CD4-positive, alpha-beta T cell (primary cell): ENCODE data around the gene SGSM1. TPM values are rescaled to one million over a fixed set of nuclear protein-coding genes. Genes with fewer than 3 reads are reported as not detected.
A peak's percentile ranks its signal among the peaks of the same experiment; 100 is the strongest.

Experiments used
- ATAC-seq: fragments of 200-7000 bp; cut with Tn5 transposase; one replicate; pipeline ENCODE4 v1.10.0; 2022; ENCODE audit warnings: mild to moderate bottlenecking; ENCODE audit not compliant: poor library complexity
- CTCF ChIA-PET: fragments of 350-600 bp; sonication (Branson Sonifier 250); formaldehyde crosslinking; loops from one replicate; lab custom pipeline; 2021; ENCODE audit warnings: antibody characterized with exemption, inconsistent platforms; lab: Charles Lee
- POLR2A ChIA-PET: fragments of 350-600 bp; sonication (Branson Sonifier 250); formaldehyde crosslinking; loops from one replicate; lab custom pipeline; 2021; ENCODE audit warnings: antibody characterized with exemption, inconsistent platforms; lab: Charles Lee
- DNase-seq, 14 experiments: peaks; one replicate each; pipeline ENCODE4 v3.0.0-alpha.2; 2013 to 2020; ENCODE audit warnings: mixed read lengths in 2 of 14
- H3K27ac ChIP-seq, 2 donors: one replicate each; pipeline versions ENCODE4 v1.5.1 to v1.7.0; 2013; ENCODE audit warnings: low read length in 2 of 2, low read depth in 1 of 2, mild to moderate bottlenecking in 1 of 2
- H3K27me3 ChIP-seq, 2 experiments: 1 replicate in 1 of 2; 2 replicates in 1 of 2; pipeline versions ENCODE4 v1.6.1 to v1.7.0; 2013; ENCODE audit warnings: low read length in 2 of 2, control low read depth in 1 of 2, mild to moderate bottlenecking in 1 of 2, moderate library complexity in 1 of 2; ENCODE audit not compliant: insufficient read depth in 2 of 2, control insufficient read depth in 1 of 2
- H3K36me3 ChIP-seq: one replicate; pipeline ENCODE4 v1.6.1; 2013; ENCODE audit warnings: low read length, control low read depth; ENCODE audit not compliant: insufficient read depth
- H3K4me1 ChIP-seq: one replicate; pipeline ENCODE4 v1.6.1; 2013; ENCODE audit warnings: low read length, control low read depth; ENCODE audit not compliant: insufficient read depth
- H3K4me3 ChIP-seq: one replicate; pipeline ENCODE4 v1.5.1; 2013; ENCODE audit warnings: mild to moderate bottlenecking, low read length, moderate library complexity
- H3K9me3 ChIP-seq, 2 experiments: 1 replicate in 1 of 2; 2 replicates in 1 of 2; pipeline versions ENCODE4 v1.6.1 to v1.7.0; 2013; ENCODE audit warnings: low read length in 2 of 2, mild to moderate bottlenecking in 2 of 2, control low read depth in 1 of 2, moderate library complexity in 1 of 2; ENCODE audit not compliant: control insufficient read depth in 1 of 2, insufficient read depth in 1 of 2
- H3K27ac Mint-ChIP-seq: one replicate; pipeline ENCODE4 v1.8.0; 2020; ENCODE audit warnings: mixed read lengths
- H3K27me3 Mint-ChIP-seq: one replicate; pipeline ENCODE4 v1.8.0; 2021; ENCODE audit warnings: mixed read lengths
- H3K36me3 Mint-ChIP-seq: one replicate; pipeline ENCODE4 v1.8.0; 2021; ENCODE audit warnings: low read depth, mixed read lengths
- H3K4me1 Mint-ChIP-seq: one replicate; pipeline ENCODE4 v1.8.0; 2021; ENCODE audit warnings: low read depth, mixed read lengths
- H3K4me3 Mint-ChIP-seq: one replicate; pipeline ENCODE4 v1.8.0; 2020; ENCODE audit warnings: mild to moderate bottlenecking, mixed read lengths
- H3K9me3 Mint-ChIP-seq: one replicate; pipeline ENCODE4 v1.8.0; 2020; ENCODE audit warnings: mixed read lengths
- CTCF ChIP-seq: fragments of 200-600 bp; IDR thresholded peaks from one replicate; pipeline ENCODE4 v1.8.0; 2022; ENCODE audit warnings: antibody characterized with exemption, mild to moderate bottlenecking
- intact Hi-C, 2 experiments: fragments of 100-400 bp; cut with DNase I in 1 of 2; cut with micrococcal nuclease in 1 of 2; formaldehyde crosslinking; loops; one replicate each; pipeline versions ENCODE4 v1.15.1 to v1.9.0; 2023 to 2025; cut with DNase I, micrococcal nuclease
- total RNA-seq, 174 experiments: library from RNA in 2 of 174; stranded (reverse) in 2 of 174; gene quantifications; one replicate each; pipeline ENCODE4 v1.2.3 and lab custom pipeline; 2021 to 2026

Gene SGSM1
- total RNA-seq, 2 experiments from 2014 or later, result 1.3 to 1.9 TPM

DNA sequence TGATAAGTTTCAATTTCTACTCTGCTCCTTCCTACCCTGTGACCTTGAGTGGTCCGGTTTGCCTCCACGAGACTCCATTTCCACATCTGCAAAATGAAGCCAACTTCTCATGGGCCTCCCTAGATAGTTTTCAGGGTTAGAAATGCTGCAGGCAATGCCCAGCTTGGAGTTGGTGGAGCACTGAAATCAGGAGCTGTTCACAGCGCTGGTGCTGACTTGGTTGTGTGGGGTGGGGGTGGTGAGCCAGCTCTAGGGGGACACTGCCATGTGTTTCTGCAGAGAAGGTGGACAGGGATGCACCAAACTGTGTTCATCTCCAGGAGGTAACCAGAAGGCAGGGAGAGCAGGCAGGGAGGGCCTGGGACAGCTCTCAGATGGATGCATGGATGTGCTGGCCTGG is 37.0 kb downstream of the SGSM1 start:
- ChIA-PET CTCF (no interaction called here), POLR2A (no interaction called here)
- H3K4me1 Mint-ChIP-seq, result no peaks in the 10 kb centered on the region
- Histone ChIP-seq H3K27me3 (no peaks in the 10 kb centered on the region), H3K4me3 (no peak overlapping the region), H3K36me3 (no peaks in the 10 kb centered on the region), H3K9me3 (no peaks in the 10 kb centered on the region), H3K4me1 (peaks cover 11% of the 10 kb centered on the region), H3K27ac (no peak overlapping the region)
- intact Hi-C loops, result no loop called here
- no peak overlapping the region for H3K4me3 Mint-ChIP-seq
- DNase-seq (no peak), ATAC-seq (no peak)
- no peak overlapping the region for H3K27ac Mint-ChIP-seq
- no peaks in the 10 kb centered on the region for H3K9me3 Mint-ChIP-seq
- no peaks in the 10 kb centered on the region for H3K36me3 Mint-ChIP-seq
- TF ChIP-seq CTCF, result no peak
- H3K27me3 Mint-ChIP-seq, result no peaks in the 10 kb centered on the region

DNA sequence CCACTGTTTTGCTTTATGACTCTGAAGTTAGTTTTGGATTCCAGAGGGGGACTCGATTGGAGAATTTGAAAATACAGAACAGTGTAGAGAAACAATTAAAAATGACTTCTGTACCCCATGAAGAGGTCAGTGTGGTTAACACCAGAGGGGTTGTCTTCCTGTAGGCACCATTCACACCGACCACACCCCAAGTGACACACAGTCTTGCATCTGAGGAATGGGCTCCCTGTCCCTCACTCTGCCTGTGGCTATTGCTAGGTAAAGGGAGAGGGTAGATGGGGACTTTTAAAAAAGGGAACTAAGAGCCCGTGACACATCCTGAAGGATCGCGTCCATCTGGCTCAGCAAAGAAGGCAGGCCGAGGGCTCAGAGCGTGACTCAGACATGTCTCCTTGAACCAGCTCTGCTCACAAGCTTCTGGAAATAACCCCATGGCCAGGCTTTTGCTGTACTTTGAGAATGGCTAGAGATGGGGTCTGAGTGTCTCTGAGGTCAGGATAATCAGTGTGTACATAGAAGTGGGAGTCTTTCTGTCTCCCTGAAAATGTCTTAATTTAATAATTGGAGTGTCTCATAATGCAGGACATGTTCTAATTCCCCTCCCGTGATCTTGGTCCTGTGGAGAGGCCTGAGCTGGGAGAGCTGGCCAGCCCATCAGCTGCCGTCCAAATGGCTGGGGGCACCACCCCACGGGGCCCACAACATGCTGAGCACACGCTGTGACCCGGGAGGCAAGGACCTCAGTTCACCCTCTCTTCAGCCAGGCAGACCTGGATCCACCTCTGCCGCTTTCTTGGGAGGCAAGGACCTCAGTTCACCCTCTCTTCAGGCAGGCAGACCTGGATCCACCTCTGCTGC is 39.3 kb downstream of the SGSM1 start:
- CTCF ChIA-PET, result no interaction called here
- POLR2A ChIA-PET, result no interaction called here
- Histone ChIP-seq H3K4me3 (no peak overlapping the region), H3K27ac (no peak overlapping the region), H3K36me3 (no peaks in the 10 kb centered on the region), H3K9me3 (no peaks in the 10 kb centered on the region), H3K4me1 (peaks cover 11% of the 10 kb centered on the region), H3K27me3 (no peaks in the 10 kb centered on the region)
- Mint-ChIP-seq H3K27me3 (no peaks in the 10 kb centered on the region), H3K4me1 (no peaks in the 10 kb centered on the region), H3K4me3 (no peak overlapping the region), H3K36me3 (no peaks in the 10 kb centered on the region), H3K27ac (no peak overlapping the region), H3K9me3 (no peaks in the 10 kb centered on the region)
- ATAC-seq (no peak), DNase-seq (peak in 3 of 14 experiments; percentile 17 to 38 (median 35))
- intact Hi-C loops, result no loop called here
- TF ChIP-seq CTCF, result no peak

GRCh38 chr22:24847490-24847889 is 41.5 kb downstream of the SGSM1 start:
- no peak overlapping the region for H3K27ac Mint-ChIP-seq
- no peak overlapping the region for H3K4me3 Mint-ChIP-seq
- Histone ChIP-seq H3K4me1 (peaks cover 11% of the 10 kb centered on the region), H3K4me3 (no peak overlapping the region), H3K27me3 (no peaks in the 10 kb centered on the region), H3K27ac (no peak overlapping the region), H3K36me3 (no peaks in the 10 kb centered on the region), H3K9me3 (no peaks in the 10 kb centered on the region)
- no peaks in the 10 kb centered on the region for H3K4me1 Mint-ChIP-seq
- ATAC-seq, result no peak
- intact Hi-C loops, result no loop called here
- H3K36me3 Mint-ChIP-seq, result no peaks in the 10 kb centered on the region
- H3K27me3 Mint-ChIP-seq, result no peaks in the 10 kb centered on the region
- no peak for TF ChIP-seq CTCF
- DNase-seq, result no peak
- ChIA-PET CTCF (no interaction called here), POLR2A (no interaction called here)
- H3K9me3 Mint-ChIP-seq, result no peaks in the 10 kb centered on the region
